GM23338 (cell line): Measurements from ENCODE around the gene FBXO8. TPM values are rescaled to one million over a fixed set of nuclear protein-coding genes. Genes with fewer than 3 reads are reported as not detected.

Source experiments
- polyA plus RNA-seq: library from polyadenylated mRNA; unstranded; fragments of >200 nt; fragmentation: Nextera tagmentation; extraction: Ambion mirVana; gene quantifications from 2 replicates; pipeline ENCODE4 v1.2.1, GENCODE V29; 2016
- total RNA-seq: library from RNA; depleted of rRNA; stranded (reverse); fragments of >200 nt; shearing (Covaris generic); gene quantifications from 2 replicates; pipeline ENCODE4 v1.2.3, GENCODE V29; 2014; rRNA removed
- TF ChIP-seq, protein P1 (sequence below): IDR thresholded peaks from one replicate; pipeline ENCODE4 v1.6.1; 2018; ENCODE audit warnings: antibody characterized with exemption; ENCODE audit not compliant: unreplicated experiment

FBXO8 gene
- total and polyA plus RNA-seq, 2 experiments from 2014 or later: 5.8 to 7.9 TPM

DNA sequence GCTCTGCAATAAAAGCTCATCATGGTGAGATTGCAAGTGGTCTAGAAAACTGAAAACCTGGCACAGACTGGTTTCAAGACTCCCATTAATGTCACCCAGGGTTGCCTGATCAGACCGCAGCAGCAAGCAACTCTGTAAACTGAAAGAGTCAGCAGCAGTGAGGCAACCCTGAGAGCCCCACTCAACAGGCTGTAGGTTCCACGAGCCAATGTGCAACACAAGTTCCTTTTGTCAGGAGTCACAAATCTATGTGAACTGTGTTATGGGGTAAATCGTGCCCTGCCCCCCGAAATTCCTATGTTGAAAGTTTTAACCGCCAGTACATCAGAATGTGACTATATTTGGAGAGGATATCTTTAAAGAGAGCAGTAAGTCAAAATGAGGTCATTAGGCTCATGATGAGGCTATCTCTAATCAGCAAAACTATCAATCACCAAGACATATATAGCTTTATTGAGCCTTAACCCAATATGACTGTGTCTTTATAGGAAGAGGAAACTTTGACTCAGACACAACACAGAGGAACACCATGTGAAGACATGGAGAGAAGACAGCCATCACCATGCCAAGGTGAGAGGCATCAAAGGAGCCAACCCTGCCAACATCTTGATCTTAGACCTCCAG is 94.0 kb downstream of the FBXO8 start (continued):
- TF ChIP-seq, protein P1, sequence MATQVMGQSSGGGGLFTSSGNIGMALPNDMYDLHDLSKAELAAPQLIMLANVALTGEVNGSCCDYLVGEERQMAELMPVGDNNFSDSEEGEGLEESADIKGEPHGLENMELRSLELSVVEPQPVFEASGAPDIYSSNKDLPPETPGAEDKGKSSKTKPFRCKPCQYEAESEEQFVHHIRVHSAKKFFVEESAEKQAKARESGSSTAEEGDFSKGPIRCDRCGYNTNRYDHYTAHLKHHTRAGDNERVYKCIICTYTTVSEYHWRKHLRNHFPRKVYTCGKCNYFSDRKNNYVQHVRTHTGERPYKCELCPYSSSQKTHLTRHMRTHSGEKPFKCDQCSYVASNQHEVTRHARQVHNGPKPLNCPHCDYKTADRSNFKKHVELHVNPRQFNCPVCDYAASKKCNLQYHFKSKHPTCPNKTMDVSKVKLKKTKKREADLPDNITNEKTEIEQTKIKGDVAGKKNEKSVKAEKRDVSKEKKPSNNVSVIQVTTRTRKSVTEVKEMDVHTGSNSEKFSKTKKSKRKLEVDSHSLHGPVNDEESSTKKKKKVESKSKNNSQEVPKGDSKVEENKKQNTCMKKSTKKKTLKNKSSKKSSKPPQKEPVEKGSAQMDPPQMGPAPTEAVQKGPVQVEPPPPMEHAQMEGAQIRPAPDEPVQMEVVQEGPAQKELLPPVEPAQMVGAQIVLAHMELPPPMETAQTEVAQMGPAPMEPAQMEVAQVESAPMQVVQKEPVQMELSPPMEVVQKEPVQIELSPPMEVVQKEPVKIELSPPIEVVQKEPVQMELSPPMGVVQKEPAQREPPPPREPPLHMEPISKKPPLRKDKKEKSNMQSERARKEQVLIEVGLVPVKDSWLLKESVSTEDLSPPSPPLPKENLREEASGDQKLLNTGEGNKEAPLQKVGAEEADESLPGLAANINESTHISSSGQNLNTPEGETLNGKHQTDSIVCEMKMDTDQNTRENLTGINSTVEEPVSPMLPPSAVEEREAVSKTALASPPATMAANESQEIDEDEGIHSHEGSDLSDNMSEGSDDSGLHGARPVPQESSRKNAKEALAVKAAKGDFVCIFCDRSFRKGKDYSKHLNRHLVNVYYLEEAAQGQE: no peak

Other genes with a start within 250 kb of the FBXO8 start
- gene CEP44, start 244 bp upstream of the FBXO8 start, total RNA-seq: 17.4 and 20.4 TPM in 2 replicates
- gene CEP44, start 244 bp upstream of the FBXO8 start, polyA plus RNA-seq: 9.6 and 12.1 TPM in 2 replicates
- gene HPGD, start 238.8 kb upstream of the FBXO8 start, total RNA-seq: 4.1 and 9.1 TPM in 2 replicates
- 3.9 and 5.6 TPM in 2 replicates for gene HPGD, start 238.8 kb upstream of the FBXO8 start, polyA plus RNA-seq